ENCODE data around the gene NEURL1B. TPM values are rescaled to one million over a fixed set of nuclear protein-coding genes. Genes with fewer than 3 reads are reported as not detected.
"Not testable (repeated sequence)": the region's sequence is repeated elsewhere in the genome, so short reads cannot be mapped to it uniquely, and the experiment has no call there.

The NEURL1B gene
- total RNA-seq, 2 experiments from 2014 or later = 3.9 to 4.2 TPM

GRCh38 chr5:172648013-172648381 lies 6.9 kb downstream of the NEURL1B start:
- Mint-ChIP-seq H3K36me3 (ENCODE audit: low read depth) (no peaks in the 10 kb centered on the region), H3K9me3 (ENCODE audit: insufficient read depth) (no peaks in the 10 kb centered on the region), H3K4me1 (ENCODE audit: low read depth) (no peaks in the 10 kb centered on the region), H3K27ac (no peak overlapping the region), H3K4me3 (no peak overlapping the region), H3K27me3 (ENCODE audit: low read depth) (peaks cover 9% of the 10 kb centered on the region)
- ATAC-seq (no peak), DNase-seq (no peak)
- CTCF ChIA-PET = no interaction called here
- POLR2A ChIA-PET = no interaction called here

GRCh38 chr5:172648755-172649154 lies 7.7 kb downstream of the NEURL1B start:
- DNase-seq = no peak
- ChIA-PET POLR2A (no interaction called here), CTCF (no interaction called here)
- Mint-ChIP-seq H3K27ac (no peak overlapping the region), H3K36me3 (ENCODE audit: low read depth) (no peaks in the 10 kb centered on the region), H3K9me3 (ENCODE audit: insufficient read depth) (no peaks in the 10 kb centered on the region), H3K4me3 (no peak overlapping the region), H3K27me3 (ENCODE audit: low read depth) (peaks cover 5% of the 10 kb centered on the region), H3K4me1 (ENCODE audit: low read depth) (no peaks in the 10 kb centered on the region)
- no peak for ATAC-seq

GRCh38 chr5:172656496-172656895 lies 15.4 kb downstream of the NEURL1B start:
- ATAC-seq; H3K4me1 Mint-ChIP-seq (ENCODE audit: low read depth); H3K4me3 Mint-ChIP-seq; H3K27me3 Mint-ChIP-seq (ENCODE audit: low read depth); H3K9me3 Mint-ChIP-seq (ENCODE audit: insufficient read depth); DNase-seq; POLR2A ChIA-PET; H3K36me3 Mint-ChIP-seq (ENCODE audit: low read depth); CTCF ChIA-PET; H3K27ac Mint-ChIP-seq: not testable (repeated sequence)

- POLR2A ChIA-PET; H3K36me3 Mint-ChIP-seq (ENCODE audit: low read depth); ATAC-seq; H3K9me3 Mint-ChIP-seq (ENCODE audit: insufficient read depth); H3K27ac Mint-ChIP-seq; H3K4me1 Mint-ChIP-seq (ENCODE audit: low read depth); CTCF ChIA-PET; DNase-seq; H3K4me3 Mint-ChIP-seq; H3K27me3 Mint-ChIP-seq (ENCODE audit: low read depth): not testable (repeated sequence)
Measured at GRCh38 chr5:172657524-172658233, 16.6 kb downstream of the NEURL1B start.

GRCh38 chr5:172658391-172658790 lies 17.3 kb downstream of the NEURL1B start:
- no peaks in the 10 kb centered on the region for H3K4me1 Mint-ChIP-seq (ENCODE audit: low read depth)
- H3K27me3 Mint-ChIP-seq (ENCODE audit: low read depth) = peaks cover 5% of the 10 kb centered on the region
- ChIA-PET CTCF (interaction anchor here (0.7 kb wide), 1 partner anchor 39 kb away, joined by 3 read pairs; no protein-coding TSS in a partner anchor), POLR2A (no interaction called here)
- peaks cover 9% of the 10 kb centered on the region for H3K9me3 Mint-ChIP-seq (ENCODE audit: insufficient read depth)
- DNase-seq (no peak), ATAC-seq (no peak)
- H3K36me3 Mint-ChIP-seq (ENCODE audit: low read depth) = no peaks in the 10 kb centered on the region
- no peak overlapping the region for H3K4me3 Mint-ChIP-seq
- H3K27ac Mint-ChIP-seq = no peak overlapping the region

GRCh38 chr5:172658961-172659501 lies 18.0 kb downstream of the NEURL1B start:
- Mint-ChIP-seq H3K27me3 (ENCODE audit: low read depth) (peaks cover 2% of the 10 kb centered on the region), H3K9me3 (ENCODE audit: insufficient read depth) (peaks cover 9% of the 10 kb centered on the region), H3K4me1 (ENCODE audit: low read depth) (no peaks in the 10 kb centered on the region), H3K27ac (no peak overlapping the region), H3K36me3 (ENCODE audit: low read depth) (no peaks in the 10 kb centered on the region), H3K4me3 (no peak overlapping the region)
- ATAC-seq (no peak), DNase-seq (no peak)
- ChIA-PET CTCF (interaction anchor here (0.7 kb wide), 1 partner anchor 38 kb away, joined by 3 read pairs; no protein-coding TSS in a partner anchor), POLR2A (interaction anchor here (0.6 kb wide), 2 partner anchors 13 to 572 kb away, joined by 4 to 7 read pairs; no protein-coding TSS in a partner anchor)

- no peaks in the 10 kb centered on the region for H3K36me3 Mint-ChIP-seq (ENCODE audit: low read depth)
- ATAC-seq (no peak), DNase-seq (no peak)
- peaks cover 9% of the 10 kb centered on the region for H3K9me3 Mint-ChIP-seq (ENCODE audit: insufficient read depth)
- H3K27ac Mint-ChIP-seq = no peak overlapping the region
- H3K4me1 Mint-ChIP-seq (ENCODE audit: low read depth) = no peaks in the 10 kb centered on the region
- peaks cover 2% of the 10 kb centered on the region for H3K27me3 Mint-ChIP-seq (ENCODE audit: low read depth)
- ChIA-PET CTCF (no interaction called here), POLR2A (interaction anchor here (0.6 kb wide), 1 partner anchor 13 kb away, joined by 7 read pairs; no protein-coding TSS in a partner anchor)
- H3K4me3 Mint-ChIP-seq = no peak overlapping the region
Measured at GRCh38 chr5:172659570-172659908, 18.5 kb downstream of the NEURL1B start.

- ChIA-PET CTCF (no interaction called here), POLR2A (no interaction called here)
- DNase-seq = no peak
- Mint-ChIP-seq H3K36me3 (ENCODE audit: low read depth) (no peaks in the 10 kb centered on the region), H3K4me1 (ENCODE audit: low read depth) (no peaks in the 10 kb centered on the region), H3K4me3 (no peak overlapping the region), H3K27ac (no peak overlapping the region), H3K27me3 (ENCODE audit: low read depth) (no peaks in the 10 kb centered on the region), H3K9me3 (ENCODE audit: insufficient read depth) (peaks cover 9% of the 10 kb centered on the region)
- no peak for ATAC-seq
Measured at GRCh38 chr5:172659909-172660628, 19.0 kb downstream of the NEURL1B start.

- CTCF ChIA-PET = no interaction called here
- POLR2A ChIA-PET = no interaction called here
- H3K27ac Mint-ChIP-seq = no peak overlapping the region
Measured at GRCh38 chr5:172660974-172661373, 19.9 kb downstream of the NEURL1B start.

GRCh38 chr5:172661526-172661925 lies 20.5 kb downstream of the NEURL1B start:
- H3K36me3 Mint-ChIP-seq (ENCODE audit: low read depth) = no peaks in the 10 kb centered on the region
- DNase-seq (no peak), ATAC-seq (no peak)
- H3K9me3 Mint-ChIP-seq (ENCODE audit: insufficient read depth) = no peaks in the 10 kb centered on the region
- H3K4me1 Mint-ChIP-seq (ENCODE audit: low read depth) = no peaks in the 10 kb centered on the region
- CTCF ChIA-PET = no interaction called here
- H3K27ac Mint-ChIP-seq = no peak overlapping the region
- POLR2A ChIA-PET = no interaction called here
- H3K27me3 Mint-ChIP-seq (ENCODE audit: low read depth) = no peaks in the 10 kb centered on the region
- H3K4me3 Mint-ChIP-seq = no peak overlapping the region

More at GRCh38 chr5:172660974-172661373, 19.9 kb downstream of the NEURL1B start:
- no peaks in the 10 kb centered on the region for H3K27me3 Mint-ChIP-seq (ENCODE audit: low read depth)
- no peak for ATAC-seq
- H3K4me3 Mint-ChIP-seq = no peak overlapping the region
- peaks cover 1% of the 10 kb centered on the region for H3K9me3 Mint-ChIP-seq (ENCODE audit: insufficient read depth)
- no peak for DNase-seq
- H3K4me1 Mint-ChIP-seq (ENCODE audit: low read depth) = no peaks in the 10 kb centered on the region
- no peaks in the 10 kb centered on the region for H3K36me3 Mint-ChIP-seq (ENCODE audit: low read depth)

- POLR2A ChIA-PET = no interaction called here
- no peak overlapping the region for H3K4me3 Mint-ChIP-seq
- H3K36me3 Mint-ChIP-seq (ENCODE audit: low read depth) = no peaks in the 10 kb centered on the region
- CTCF ChIA-PET = no interaction called here
- H3K27ac Mint-ChIP-seq = no peak overlapping the region
- DNase-seq = no peak
- no peak for ATAC-seq
- no peaks in the 10 kb centered on the region for H3K4me1 Mint-ChIP-seq (ENCODE audit: low read depth)
- no peaks in the 10 kb centered on the region for H3K27me3 Mint-ChIP-seq (ENCODE audit: low read depth)
- no peaks in the 10 kb centered on the region for H3K9me3 Mint-ChIP-seq (ENCODE audit: insufficient read depth)
Measured at GRCh38 chr5:172662596-172662995, 21.5 kb downstream of the NEURL1B start.

- no peak for ATAC-seq
- Mint-ChIP-seq H3K4me1 (ENCODE audit: low read depth) (no peaks in the 10 kb centered on the region), H3K9me3 (ENCODE audit: insufficient read depth) (no peaks in the 10 kb centered on the region), H3K36me3 (ENCODE audit: low read depth) (no peaks in the 10 kb centered on the region), H3K27ac (no peak overlapping the region), H3K27me3 (ENCODE audit: low read depth) (no peaks in the 10 kb centered on the region), H3K4me3 (no peak overlapping the region)
- ChIA-PET CTCF (interaction anchor here (1.3 kb wide), 1 partner anchor 33 kb away, joined by 4 read pairs; no protein-coding TSS in a partner anchor), POLR2A (no interaction called here)
- DNase-seq = no peak
Measured at GRCh38 chr5:172664018-172664417, 23.0 kb downstream of the NEURL1B start.

Data from activated CD8-positive, alpha-beta T cell treated with anti-CD3 and anti-CD28 coated beads, Interleukin-2, amount 10 ng/mL, durations not matched to agents 7 days and 5 days (primary cell).